ENCODE results near the gene GDPD5. TPM values are rescaled to one million over a fixed set of nuclear protein-coding genes. Genes with fewer than 3 reads are reported as not detected.

The GDPD5 gene
- total RNA-seq, 1 experiment from 2014 or later = 7.8 TPM

DNA sequence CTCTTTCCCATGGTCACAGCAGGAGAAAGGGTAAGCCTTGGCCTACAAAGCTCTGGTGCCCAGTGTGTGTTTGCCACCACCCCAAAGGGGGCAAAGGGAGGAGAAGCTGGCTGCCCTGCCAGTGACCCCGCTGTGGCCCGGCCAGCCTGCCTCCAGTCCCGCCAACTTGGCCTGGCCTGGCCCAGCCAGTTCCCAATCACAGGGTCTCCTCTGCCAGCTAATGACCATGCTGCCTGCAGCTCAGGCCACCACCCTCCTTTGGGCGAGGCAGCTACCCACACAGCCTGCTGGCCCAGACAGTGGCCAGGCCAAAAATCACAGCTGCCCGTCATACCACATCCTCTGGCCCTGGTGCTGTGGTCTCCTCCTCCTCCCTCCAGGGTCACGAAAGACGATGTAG is 5.1 kb downstream of the GDPD5 start:
- H3K36me3 Mint-ChIP-seq (ENCODE audit: insufficient read depth in 1 of 3, low read depth in 3 of 3) = no peaks in the 10 kb centered on the region
- Histone ChIP-seq H3K27me3 (ENCODE audit: insufficient read depth, low read length) (peaks cover 17% of the 10 kb centered on the region; the same call in 1 of the 2 replicates), H3K79me2 (ENCODE audit: insufficient read depth, low read length) (no peaks in the 10 kb centered on the region), H3K18ac (ENCODE audit: insufficient read length, low read depth, low read length) (no peak overlapping the region), H2BK20ac (ENCODE audit: low read depth, low read length, poor library complexity, severe bottlenecking) (no peak overlapping the region), H2AK5ac (ENCODE audit: insufficient read length, low read length) (no peak overlapping the region), H4K20me1 (ENCODE audit: control insufficient read depth, insufficient read depth, insufficient read length) (no peaks in the 10 kb centered on the region), H2BK12ac (ENCODE audit: insufficient read length, low read depth, low read length) (no peak overlapping the region), H2BK120ac (ENCODE audit: low read depth, low read length, poor library complexity, severe bottlenecking) (no peak overlapping the region), H2BK5ac (ENCODE audit: insufficient read length, low read length) (no peak overlapping the region), H3T11ph (ENCODE audit: low read length) (no peak overlapping the region), H3K56ac (ENCODE audit: insufficient read length, low read depth, low read length) (no peak overlapping the region), H4K8ac (replicated peaks; ENCODE audit: insufficient read length, low read depth, low read length) (no peak overlapping the region), H3K23me2 (ENCODE audit: insufficient read length, low read depth, low read length, poor library complexity, severe bottlenecking) (peaks cover 11% of the 10 kb centered on the region), H3K14ac (ENCODE audit: insufficient read depth, low read length) (no peak overlapping the region), H2BK15ac (ENCODE audit: low read depth, low read length) (no peak overlapping the region), H3K4me1 (ENCODE audit: insufficient read depth, low read length) (no peaks in the 10 kb centered on the region), H3K23ac (ENCODE audit: insufficient read length, low read depth, low read length) (no peak overlapping the region), H3K9me3 (ENCODE audit: control insufficient read depth, low read depth, low read length) (no peaks in the 10 kb centered on the region), H3K79me1 (ENCODE audit: insufficient read depth, low read depth, low read length, poor library complexity, severe bottlenecking) (no peaks in the 10 kb centered on the region), H2AFZ (ENCODE audit: low read length) (no peak overlapping the region), H4K91ac (ENCODE audit: insufficient read length, low read depth, low read length) (no peak overlapping the region), H4K5ac (ENCODE audit: insufficient read length, low read depth, low read length) (no peak overlapping the region), H3K4me2 (ENCODE audit: insufficient read depth, insufficient read length, low read length) (no peak overlapping the region), H3K27ac (ENCODE audit: insufficient read length, low read depth, low read length) (no peak overlapping the region), H3K9ac (ENCODE audit: extremely low read depth, insufficient read length, low read length) (no peak overlapping the region), H3K4ac (ENCODE audit: low read depth, low read length) (no peak overlapping the region)
- H3K9me3 Mint-ChIP-seq = no peaks in the 10 kb centered on the region; a peak in 1 of 5 replicates
- WGBS (ENCODE audit: extremely low coverage, insufficient read length, low lambda C conversion rate) = no CpG with 5 or more reads among the region's 7 CpGs
- peaks cover 32% of the 10 kb centered on the region for H3K27me3 Mint-ChIP-seq (ENCODE audit: low read depth)
- DNase-seq = no peak
- H3K4me3 Mint-ChIP-seq = no peak overlapping the region
- peaks cover 17 to 28% of the 10 kb centered on the region in 2 experiments for H3K4me1 Mint-ChIP-seq
- no peak overlapping the region for H3K27ac Mint-ChIP-seq
- TF ChIP-seq, protein P1, sequence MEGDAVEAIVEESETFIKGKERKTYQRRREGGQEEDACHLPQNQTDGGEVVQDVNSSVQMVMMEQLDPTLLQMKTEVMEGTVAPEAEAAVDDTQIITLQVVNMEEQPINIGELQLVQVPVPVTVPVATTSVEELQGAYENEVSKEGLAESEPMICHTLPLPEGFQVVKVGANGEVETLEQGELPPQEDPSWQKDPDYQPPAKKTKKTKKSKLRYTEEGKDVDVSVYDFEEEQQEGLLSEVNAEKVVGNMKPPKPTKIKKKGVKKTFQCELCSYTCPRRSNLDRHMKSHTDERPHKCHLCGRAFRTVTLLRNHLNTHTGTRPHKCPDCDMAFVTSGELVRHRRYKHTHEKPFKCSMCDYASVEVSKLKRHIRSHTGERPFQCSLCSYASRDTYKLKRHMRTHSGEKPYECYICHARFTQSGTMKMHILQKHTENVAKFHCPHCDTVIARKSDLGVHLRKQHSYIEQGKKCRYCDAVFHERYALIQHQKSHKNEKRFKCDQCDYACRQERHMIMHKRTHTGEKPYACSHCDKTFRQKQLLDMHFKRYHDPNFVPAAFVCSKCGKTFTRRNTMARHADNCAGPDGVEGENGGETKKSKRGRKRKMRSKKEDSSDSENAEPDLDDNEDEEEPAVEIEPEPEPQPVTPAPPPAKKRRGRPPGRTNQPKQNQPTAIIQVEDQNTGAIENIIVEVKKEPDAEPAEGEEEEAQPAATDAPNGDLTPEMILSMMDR (conservative IDR thresholded peaks at IDR 0.05) = no peak
